ENCODE data around the gene MARCHF10. TPM values are rescaled to one million over a fixed set of nuclear protein-coding genes. Genes with fewer than 3 reads are reported as not detected.
A peak's percentile ranks its signal among the peaks of the same experiment; 100 is the strongest.

Gene MARCHF10
- total and polyA plus RNA-seq, 2 experiments from 2014 or later, result 1.8 to 2.1 TPM

GRCh38 chr17:62796291-62796690, 11.8 kb downstream of the MARCHF10 start:
- no peaks in the 10 kb centered on the region for H3K9me3 ChIP-seq (ENCODE audit: low read depth)
- no peaks in the 10 kb centered on the region for H3K27me3 ChIP-seq (replicated peaks; ENCODE audit: insufficient read depth)
- TF ChIP-seq EZH2phosphoT487 (IDR thresholded peaks at IDR 0.05; ENCODE audit: insufficient read depth, low read depth) (no peak), EZH2 (IDR thresholded peaks at IDR 0.05; ENCODE audit: insufficient read depth, poor library complexity, severe bottlenecking) (no peak)
- no peaks in the 10 kb centered on the region for H3K79me2 ChIP-seq (ENCODE audit: insufficient read depth)
- H3K9ac ChIP-seq, result no peak overlapping the region
- H3F3A ChIP-seq (ENCODE audit: insufficient read depth), result peaks cover 12% of the 10 kb centered on the region
- in situ Hi-C loops (cut with MboI), result no loop called here
- no peak for DNase-seq
- H4K20me1 ChIP-seq (ENCODE audit: insufficient read depth), result no peaks in the 10 kb centered on the region
- 79 to 88% methylated on average over 1 of the region's 1 CpG for WGBS, 2 experiments (ENCODE audit: low coverage in 1 of 2, low lambda C conversion rate in 2 of 2, missing lambda C conversion rate in 2 of 2)
- no peak overlapping the region for H3K27ac ChIP-seq
- H3K36me3 ChIP-seq (ENCODE audit: low read depth), result no peaks in the 10 kb centered on the region
- no peak overlapping the region for H3K4me3 ChIP-seq
- H3K4me2 ChIP-seq (ENCODE audit: unreplicated experiment), result no peak overlapping the region
- H3K4me1 ChIP-seq (ENCODE audit: insufficient read depth), result peaks cover 12% of the 10 kb centered on the region
- no peaks in the 10 kb centered on the region for H3K9me2 ChIP-seq (ENCODE audit: insufficient read depth)
- H2AFZ ChIP-seq, result no peak overlapping the region

GRCh38 chr17:62794666-62794971, 13.5 kb downstream of the MARCHF10 start:
- Histone ChIP-seq H3K27me3 (replicated peaks; ENCODE audit: insufficient read depth) (no peaks in the 10 kb centered on the region), H3F3A (ENCODE audit: insufficient read depth) (peaks cover 27% of the 10 kb centered on the region), H3K4me3 (no peak overlapping the region), H3K4me2 (ENCODE audit: unreplicated experiment) (no peak overlapping the region), H3K9me2 (ENCODE audit: insufficient read depth) (no peaks in the 10 kb centered on the region), H3K4me1 (ENCODE audit: insufficient read depth) (peaks cover 26% of the 10 kb centered on the region), H4K20me1 (ENCODE audit: insufficient read depth) (no peaks in the 10 kb centered on the region), H2AFZ (no peak overlapping the region), H3K36me3 (ENCODE audit: low read depth) (no peaks in the 10 kb centered on the region), H3K9ac (no peak overlapping the region), H3K79me2 (ENCODE audit: insufficient read depth) (no peaks in the 10 kb centered on the region), H3K27ac (no peak overlapping the region), H3K9me3 (ENCODE audit: low read depth) (no peaks in the 10 kb centered on the region)
- in situ Hi-C loops (cut with MboI), result no loop called here
- no peak for TF ChIP-seq EZH2phosphoT487 (IDR thresholded peaks at IDR 0.05; ENCODE audit: insufficient read depth, low read depth)
- no peak for TF ChIP-seq EZH2 (IDR thresholded peaks at IDR 0.05; ENCODE audit: insufficient read depth, poor library complexity, severe bottlenecking)
- 84 to 87% methylated on average over 4 of the region's 4 CpGs for WGBS, 2 experiments (ENCODE audit: low coverage in 1 of 2, low lambda C conversion rate in 2 of 2, missing lambda C conversion rate in 2 of 2)
- DNase-seq, result no peak

DNA sequence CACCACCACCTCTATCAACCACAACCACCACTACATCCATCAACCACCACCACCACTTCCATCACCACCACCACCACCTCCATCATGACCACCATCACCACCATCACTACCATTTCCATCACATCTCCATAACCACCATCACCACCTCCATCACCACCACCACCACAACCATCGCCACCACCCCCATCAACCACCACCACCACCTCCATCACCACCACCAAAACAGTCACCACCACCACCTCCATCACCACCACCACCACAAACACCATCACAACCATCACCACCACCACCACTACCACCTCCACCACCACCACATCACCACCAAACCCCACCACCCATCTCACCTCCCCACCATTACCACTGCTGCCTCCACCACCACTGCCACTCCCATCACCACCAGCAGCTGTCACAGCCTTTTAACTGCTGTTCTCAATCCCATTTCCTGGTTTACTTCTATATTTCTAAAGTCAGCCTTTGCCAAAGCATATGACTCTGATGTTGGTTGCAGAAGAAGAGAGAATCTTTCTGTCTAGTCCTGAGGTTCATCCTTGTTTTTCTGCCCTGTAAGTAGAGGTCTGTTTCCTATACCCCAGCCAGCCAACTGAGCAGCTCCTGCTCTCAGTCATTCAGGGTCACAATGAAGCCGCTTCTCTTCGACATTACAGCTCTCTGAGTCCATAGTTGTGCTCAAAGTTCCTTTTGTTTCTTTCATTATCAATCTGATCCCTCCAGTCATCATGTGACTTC, 14.0 kb downstream of the MARCHF10 start:
- H3K9me3 ChIP-seq (ENCODE audit: low read depth), result no peaks in the 10 kb centered on the region
- no peaks in the 10 kb centered on the region for H3K27me3 ChIP-seq (replicated peaks; ENCODE audit: insufficient read depth)
- no peak overlapping the region for H3K27ac ChIP-seq
- H3K4me1 ChIP-seq (ENCODE audit: insufficient read depth), result peaks cover 27% of the 10 kb centered on the region
- no peak for DNase-seq
- H3K36me3 ChIP-seq (ENCODE audit: low read depth), result no peaks in the 10 kb centered on the region
- H3F3A ChIP-seq (ENCODE audit: insufficient read depth), result peaks cover 27% of the 10 kb centered on the region
- no peak overlapping the region for H3K9ac ChIP-seq
- H3K9me2 ChIP-seq (ENCODE audit: insufficient read depth), result no peaks in the 10 kb centered on the region
- no peak overlapping the region for H3K4me2 ChIP-seq (ENCODE audit: unreplicated experiment)
- 87 to 90% methylated on average over 2 to 3 of the region's 3 CpGs for WGBS, 2 experiments (ENCODE audit: low coverage in 1 of 2, low lambda C conversion rate in 2 of 2, missing lambda C conversion rate in 2 of 2)
- in situ Hi-C loops (cut with MboI), result no loop called here
- H2AFZ ChIP-seq, result no peak overlapping the region
- H3K4me3 ChIP-seq, result no peak overlapping the region
- H4K20me1 ChIP-seq (ENCODE audit: insufficient read depth), result no peaks in the 10 kb centered on the region
- no peak for TF ChIP-seq EZH2 (IDR thresholded peaks at IDR 0.05; ENCODE audit: insufficient read depth, poor library complexity, severe bottlenecking)
- TF ChIP-seq EZH2phosphoT487 (IDR thresholded peaks at IDR 0.05; ENCODE audit: insufficient read depth, low read depth), result no peak
- H3K79me2 ChIP-seq (ENCODE audit: insufficient read depth), result no peaks in the 10 kb centered on the region

DNA sequence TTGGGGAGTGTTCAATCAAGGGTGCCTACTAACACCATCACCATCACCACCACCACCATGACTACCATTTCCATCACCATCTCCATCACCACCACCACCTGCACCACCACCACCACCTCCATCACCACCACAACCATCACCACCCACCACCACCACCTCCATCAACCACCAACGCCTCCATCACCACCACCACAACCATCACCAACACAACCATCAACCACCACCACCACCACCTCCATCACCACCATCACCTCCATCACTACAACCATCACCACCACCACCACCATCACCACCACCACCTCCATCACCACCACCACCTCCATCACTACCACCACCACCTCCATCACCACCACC, 15.7 kb downstream of the MARCHF10 start:
- Histone ChIP-seq H2AFZ (no peak overlapping the region), H3K4me3 (no peak overlapping the region), H3K36me3 (ENCODE audit: low read depth) (no peaks in the 10 kb centered on the region), H3K4me1 (ENCODE audit: insufficient read depth) (peaks cover 28% of the 10 kb centered on the region), H3K79me2 (ENCODE audit: insufficient read depth) (no peaks in the 10 kb centered on the region), H4K20me1 (ENCODE audit: insufficient read depth) (no peaks in the 10 kb centered on the region), H3K9me2 (ENCODE audit: insufficient read depth) (no peaks in the 10 kb centered on the region), H3K9ac (no peak overlapping the region), H3K9me3 (ENCODE audit: low read depth) (no peaks in the 10 kb centered on the region), H3F3A (ENCODE audit: insufficient read depth) (peaks cover 27% of the 10 kb centered on the region), H3K4me2 (ENCODE audit: unreplicated experiment) (peak overlapping the region; percentile 75), H3K27me3 (replicated peaks; ENCODE audit: insufficient read depth) (no peaks in the 10 kb centered on the region), H3K27ac (peak overlapping the region; percentile 95)
- in situ Hi-C loops (cut with MboI), result no loop called here
- TF ChIP-seq EZH2 (IDR thresholded peaks at IDR 0.05; ENCODE audit: insufficient read depth, poor library complexity, severe bottlenecking), result no peak
- no peak for TF ChIP-seq EZH2phosphoT487 (IDR thresholded peaks at IDR 0.05; ENCODE audit: insufficient read depth, low read depth)
- no peak for DNase-seq
- 91% methylated on average over 1 of the region's 1 CpG; no CpG with 5 or more reads in 1 of the 2 experiments for WGBS, 2 experiments (ENCODE audit: low coverage in 1 of 2, low lambda C conversion rate in 2 of 2, missing lambda C conversion rate in 2 of 2)
